Ramos (cell line): ENCODE results near the gene NOL9.
"Not testable (repeated sequence)": the region's sequence is repeated elsewhere in the genome, so short reads cannot be mapped to it uniquely, and the experiment has no call there.

Source experiments
- in situ Hi-C: fragments of 300-500 bp; cut with MboI; formaldehyde crosslinking; loops from one replicate; pipeline ENCODE4 v1.14.3; 2022; ENCODE audit warnings: low sequenced_read_pairs; ENCODE audit not compliant: unreplicated experiment

NOL9 gene

GRCh38 chr1:6574818-6575217 is 20.5 kb upstream of the NOL9 start:
- in situ Hi-C loops = no loop called here

DNA sequence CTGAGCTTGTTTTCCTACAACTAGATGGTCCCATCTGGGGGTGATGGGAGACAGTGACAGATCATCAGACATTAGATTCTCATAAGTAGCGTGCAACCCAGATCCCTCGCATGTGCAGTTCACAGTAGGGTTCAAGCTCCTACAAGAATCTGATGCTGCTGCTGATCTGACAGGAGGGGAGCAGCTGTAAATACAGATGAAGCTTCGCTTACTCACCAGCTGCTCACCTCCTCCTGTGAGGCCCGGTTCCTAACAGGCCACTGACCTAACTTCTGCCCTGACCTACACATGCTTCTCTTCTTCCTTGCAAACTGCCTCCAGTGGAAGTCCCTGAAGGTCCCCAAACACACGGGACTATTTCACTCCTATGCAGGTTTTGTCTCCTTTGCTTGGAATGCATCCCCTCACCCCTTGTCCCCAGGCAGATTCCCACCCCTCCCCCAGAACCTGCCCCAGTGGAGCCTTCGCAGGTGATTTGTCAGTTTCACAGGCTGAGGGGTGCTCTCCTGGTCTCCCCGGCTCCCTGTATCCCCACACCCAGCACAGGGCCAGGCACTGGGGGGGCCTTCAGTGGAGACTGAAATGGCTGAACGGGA is 19.8 kb upstream of the NOL9 start:
- in situ Hi-C loops = no loop called here

DNA sequence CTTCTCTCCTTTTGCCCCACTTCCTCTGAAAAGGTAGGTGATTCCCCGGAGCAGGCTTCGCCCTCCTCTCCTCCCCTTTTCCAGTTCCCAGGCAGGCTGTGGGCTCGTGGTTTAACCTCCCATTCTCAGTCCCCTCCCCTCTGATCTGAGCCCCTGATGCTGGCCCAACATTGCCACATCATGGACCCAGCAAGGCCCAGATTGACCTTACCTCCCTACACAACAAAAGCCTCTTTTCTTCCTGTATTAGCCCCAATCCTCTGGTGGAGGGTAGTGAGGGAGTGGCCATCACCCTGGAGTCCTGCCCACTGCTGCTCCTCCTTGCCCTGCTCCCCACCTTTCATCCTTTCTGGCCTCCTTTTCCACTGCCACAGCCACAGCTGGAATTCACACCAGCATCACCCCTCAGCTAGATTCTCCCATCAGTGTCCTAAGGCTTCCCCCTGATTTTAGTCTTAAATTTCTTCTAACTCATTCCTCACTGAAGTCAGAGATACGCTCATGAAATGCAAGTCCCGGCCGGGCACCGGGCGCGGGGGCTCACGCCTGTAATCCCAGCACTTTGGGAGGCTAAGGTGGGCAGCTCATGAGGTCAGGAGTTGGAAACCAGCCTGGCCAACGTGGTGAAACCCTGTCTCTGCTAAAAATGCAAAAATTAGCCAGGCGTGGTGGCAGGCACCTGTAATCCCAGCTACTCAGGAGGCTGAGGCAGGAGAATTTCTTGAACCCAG is 18.5 kb upstream of the NOL9 start:
- in situ Hi-C loops = no loop called here

DNA sequence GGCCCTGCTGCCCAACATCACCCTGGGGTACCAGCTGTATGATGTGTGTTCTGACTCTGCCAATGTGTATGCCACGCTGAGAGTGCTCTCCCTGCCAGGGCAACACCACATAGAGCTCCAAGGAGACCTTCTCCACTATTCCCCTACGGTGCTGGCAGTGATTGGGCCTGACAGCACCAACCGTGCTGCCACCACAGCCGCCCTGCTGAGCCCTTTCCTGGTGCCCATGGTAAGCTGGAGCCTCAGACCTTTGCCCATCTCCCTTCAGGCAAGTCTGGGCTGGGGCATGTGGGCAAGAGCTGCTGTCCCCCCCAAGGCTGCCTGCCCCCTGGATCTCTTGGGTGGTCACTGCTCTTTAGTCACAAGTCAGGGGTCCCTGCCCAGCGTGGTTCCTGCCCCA is 16.7 kb upstream of the NOL9 start:
- in situ Hi-C loops = no loop called here

DNA sequence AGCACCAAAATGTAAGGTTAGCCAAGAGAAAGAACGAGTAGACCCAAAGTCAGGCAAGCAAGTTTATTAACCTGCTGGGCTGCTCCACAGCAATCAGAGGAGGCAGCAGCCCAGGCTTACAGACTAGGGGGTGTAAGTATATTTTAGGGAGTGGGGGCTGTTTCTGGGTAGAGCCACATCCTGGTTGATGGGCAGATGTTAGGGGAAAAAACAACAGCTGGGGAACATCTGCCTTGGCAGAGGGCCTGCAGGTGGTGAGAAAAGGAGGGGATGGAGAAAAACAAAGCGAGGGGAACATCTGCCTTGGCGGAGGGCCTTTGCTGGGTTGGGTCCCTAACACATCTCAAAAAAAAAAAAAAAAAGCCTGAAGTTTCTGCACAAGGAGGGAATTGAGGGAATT is 15.8 kb upstream of the NOL9 start:
- in situ Hi-C loops = no loop called here

DNA sequence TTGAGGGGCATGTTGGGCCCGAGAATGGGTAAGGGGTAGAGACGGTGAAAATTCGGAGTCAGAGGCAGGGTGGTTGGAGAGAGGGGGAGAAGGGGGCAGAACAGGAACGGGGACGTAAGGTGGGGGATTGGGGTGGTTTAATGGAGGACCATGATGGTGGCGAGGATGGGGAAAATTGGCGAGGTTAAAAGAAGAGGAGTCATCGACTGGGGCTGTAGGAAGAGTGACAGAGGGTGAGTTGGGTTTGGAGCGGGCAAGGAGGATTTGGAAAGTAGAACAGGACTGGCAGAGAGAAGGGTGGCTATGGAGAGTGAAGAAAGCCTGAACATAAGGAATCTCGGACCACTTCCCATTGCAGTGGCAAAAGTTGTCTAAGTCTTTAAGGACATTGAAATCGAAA is 14.7 kb upstream of the NOL9 start:
- in situ Hi-C loops = no loop called here

DNA sequence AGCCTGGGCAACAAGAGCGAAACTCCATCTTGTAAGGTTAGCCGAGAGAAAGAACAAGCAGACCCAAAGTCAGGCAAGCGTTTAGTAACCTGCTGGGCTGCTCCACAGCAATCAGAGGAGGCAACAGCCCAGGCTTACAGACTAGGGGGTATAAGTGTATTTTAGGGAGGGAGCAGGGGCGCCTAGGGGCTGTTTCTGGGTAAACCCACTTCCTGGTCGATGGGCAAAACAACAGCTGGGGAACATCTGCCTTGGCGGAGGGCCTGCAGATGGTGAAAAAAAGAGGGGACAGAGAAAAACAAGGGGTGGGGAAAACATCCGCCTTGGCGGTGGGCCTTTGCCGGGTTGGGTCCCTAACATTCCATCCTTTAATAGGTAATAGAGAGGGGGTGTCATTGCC is 6.0 kb upstream of the NOL9 start:
- in situ Hi-C loops = no loop called here

GRCh38 chr1:6559161-6559560 is 4.8 kb upstream of the NOL9 start:
- in situ Hi-C loops = not testable (repeated sequence)

GRCh38 chr1:6557597-6557996 is 3.3 kb upstream of the NOL9 start:
- in situ Hi-C loops = no loop called here

GRCh38 chr1:6554907-6555778 is 830 bp upstream of the NOL9 start, which contains the start of gene TAS1R1:
TSS of gene TAS1R1 (plus strand) at chr1:6555307. CDS start at chr1:6555374, 67 bp downstream.
- in situ Hi-C loops = no loop called here

DNA sequence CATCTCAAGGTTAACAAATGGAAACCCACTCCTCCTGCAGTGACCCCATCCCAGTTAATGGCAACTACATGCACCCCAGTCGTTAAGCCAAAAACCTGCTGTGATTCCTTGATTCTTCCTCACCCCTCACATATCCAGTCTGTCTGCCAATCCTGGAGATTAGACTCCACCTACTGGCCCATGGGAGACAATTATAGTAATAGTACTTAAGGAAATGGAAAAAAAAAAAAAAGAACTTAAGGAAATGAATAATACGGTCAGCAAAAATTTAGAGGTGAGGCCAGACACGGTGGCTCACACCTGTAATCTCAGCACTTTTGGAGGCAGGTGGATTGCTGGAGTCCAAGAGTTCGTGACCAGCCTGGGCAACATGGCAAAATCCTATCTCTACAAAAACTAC is 7.0 kb downstream of the NOL9 start:
- in situ Hi-C loops = no loop called here

DNA sequence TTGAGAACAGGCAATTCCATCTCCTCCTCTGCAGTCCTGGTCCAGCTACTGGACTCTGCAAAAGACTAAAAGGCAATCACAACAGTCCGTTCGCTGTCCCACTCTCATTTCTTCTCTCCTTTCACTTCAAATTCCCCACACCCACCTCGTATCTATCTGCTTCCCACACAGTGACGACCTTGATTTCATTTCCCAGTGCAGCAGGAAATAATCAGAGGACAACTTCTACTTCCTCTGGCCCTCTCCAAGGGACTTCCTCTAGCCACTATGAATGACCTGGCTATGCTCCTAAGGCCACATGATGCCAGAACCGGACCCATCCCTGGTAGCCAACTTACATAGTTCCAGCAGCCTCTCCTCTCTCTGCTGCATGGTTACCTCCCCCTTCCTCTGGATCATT is 8.0 kb downstream of the NOL9 start:
- in situ Hi-C loops = no loop called here

- in situ Hi-C loops = no loop called here
Measured at GRCh38 chr1:6545276-6546112, 8.8 kb downstream of the NOL9 start.

GRCh38 chr1:6544831-6545230 is 9.5 kb downstream of the NOL9 start:
- in situ Hi-C loops = no loop called here

GRCh38 chr1:6538956-6539355 is 15.4 kb downstream of the NOL9 start:
- in situ Hi-C loops = no loop called here

DNA sequence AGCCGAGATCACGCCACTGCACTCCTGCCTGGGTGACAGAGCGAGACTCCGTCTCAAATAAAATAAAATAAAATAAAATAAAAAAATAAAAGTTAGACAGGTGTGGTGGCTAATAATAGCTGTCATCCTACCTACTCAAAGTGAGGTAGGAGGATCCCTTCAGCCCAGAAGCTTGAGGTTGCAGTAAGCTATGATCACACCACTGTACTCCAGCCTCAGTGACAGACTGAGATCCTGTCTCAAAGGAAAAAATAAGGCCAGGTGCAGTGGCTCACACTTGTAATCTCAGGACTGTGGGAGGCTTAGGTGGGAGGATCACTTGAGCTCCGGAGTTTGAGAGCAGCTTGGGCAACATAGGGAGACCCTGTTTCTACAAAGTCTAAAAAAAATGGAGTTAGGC is 18.0 kb downstream of the NOL9 start:
- in situ Hi-C loops = no loop called here

GRCh38 chr1:6535214-6535613 is 19.1 kb downstream of the NOL9 start:
- in situ Hi-C loops = no loop called here

DNA sequence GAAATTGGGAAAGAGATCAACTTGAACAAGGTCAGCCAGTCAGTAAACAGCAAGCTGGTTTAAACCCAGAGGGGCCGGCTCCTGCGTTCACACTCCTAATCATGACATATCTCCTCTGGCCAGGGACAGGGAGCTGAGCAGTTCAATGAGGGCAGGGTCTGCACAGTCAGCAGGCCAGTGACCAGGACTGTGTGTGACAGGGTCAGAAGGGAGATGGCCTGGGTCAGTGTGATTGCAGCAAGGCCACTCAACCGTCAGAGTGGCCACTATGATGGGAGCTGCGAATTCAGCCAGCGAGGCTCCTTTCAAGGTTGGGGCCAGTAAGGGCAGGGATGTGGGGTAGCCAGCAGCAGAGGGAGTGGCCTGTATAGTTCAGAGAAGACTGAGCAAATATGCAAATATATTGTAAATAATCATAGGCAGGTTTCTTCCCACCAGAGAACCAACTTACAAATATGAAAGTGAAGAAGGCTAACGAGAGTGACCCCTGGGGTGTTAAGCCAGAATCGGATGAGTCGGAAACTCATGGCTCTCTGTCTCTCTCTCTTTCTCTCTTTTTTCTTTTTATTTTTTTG is 20.0 kb downstream of the NOL9 start:
- in situ Hi-C loops = no loop called here

GRCh38 chr1:6531996-6532395 is 22.3 kb downstream of the NOL9 start:
- in situ Hi-C loops = no loop called here
